BLaER1 treated with 17β-estradiol and CSF1 and Interleukin-3, amounts not matched to agents 10 nM and 100 nM (cell line): ENCODE measurements around the gene AFP.

Experiments used
- H3K27ac ChIP-seq, 11 experiments: shearing (Covaris generic); formaldehyde crosslinking; 2 replicates each; pipeline ENCODE4 v1.8.1; 2022
- H3K27me3 ChIP-seq, 11 experiments: shearing (Covaris generic); formaldehyde crosslinking; 2 replicates each; pipeline ENCODE4 v1.8.1; 2022
- H3K36me3 ChIP-seq, 11 experiments: shearing (Covaris generic); formaldehyde crosslinking; 2 replicates each; pipeline ENCODE4 v1.8.1; 2022
- H3K4me1 ChIP-seq, 10 experiments: shearing (Covaris generic); formaldehyde crosslinking; 2 replicates each; pipeline ENCODE4 v1.8.1; 2022
- H3K4me2 ChIP-seq, 11 experiments: shearing (Covaris generic); formaldehyde crosslinking; 2 replicates each; pipeline ENCODE4 v1.8.1; 2022
- H3K4me3 ChIP-seq, 10 experiments: shearing (Covaris generic); formaldehyde crosslinking; 2 replicates each; pipeline ENCODE4 v1.8.1; 2022
- H3K9ac ChIP-seq, 11 experiments: shearing (Covaris generic); formaldehyde crosslinking; 2 replicates each; pipeline ENCODE4 v1.8.1; 2022
- H3K9me3 ChIP-seq, 11 experiments: shearing (Covaris generic); formaldehyde crosslinking; replicated peaks in 1 of 11; 2 replicates each; pipeline ENCODE4 v1.8.1; 2022
- H4K20me1 ChIP-seq, 11 experiments: shearing (Covaris generic); formaldehyde crosslinking; 2 replicates each; pipeline ENCODE4 v1.8.1; 2022
- Cebpa-rat ChIP-seq, 11 experiments: shearing (Covaris generic); IDR thresholded peaks; 2 replicates each; pipeline ENCODE4 v1.8.1; 2022

Gene AFP

DNA sequence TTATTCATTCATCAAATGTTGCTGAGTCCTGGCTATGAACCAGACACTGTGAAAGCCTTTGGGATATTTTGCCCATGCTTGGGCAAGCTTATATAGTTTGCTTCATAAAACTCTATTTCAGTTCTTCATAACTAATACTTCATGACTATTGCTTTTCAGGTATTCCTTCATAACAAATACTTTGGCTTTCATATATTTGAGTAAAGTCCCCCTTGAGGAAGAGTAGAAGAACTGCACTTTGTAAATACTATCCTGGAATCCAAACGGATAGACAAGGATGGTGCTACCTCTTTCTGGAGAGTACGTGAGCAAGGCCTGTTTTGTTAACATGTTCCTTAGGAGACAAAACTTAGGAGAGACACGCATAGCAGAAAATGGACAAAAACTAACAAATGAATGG, 1.7 kb upstream of the AFP start:
- H3K36me3 ChIP-seq: no peaks in the 10 kb centered on the region
- H3K9me3 ChIP-seq: no peaks in the 10 kb centered on the region
- no peak overlapping the region for H3K4me3 ChIP-seq
- no peak overlapping the region for H3K4me2 ChIP-seq
- H4K20me1 ChIP-seq: no peaks in the 10 kb centered on the region
- no peaks in the 10 kb centered on the region for H3K27me3 ChIP-seq
- H3K9ac ChIP-seq: no peak overlapping the region
- no peak overlapping the region for H3K27ac ChIP-seq
- no peaks in the 10 kb centered on the region for H3K4me1 ChIP-seq
- no peak for TF ChIP-seq Cebpa-rat (IDR thresholded peaks at IDR 0.05)

DNA sequence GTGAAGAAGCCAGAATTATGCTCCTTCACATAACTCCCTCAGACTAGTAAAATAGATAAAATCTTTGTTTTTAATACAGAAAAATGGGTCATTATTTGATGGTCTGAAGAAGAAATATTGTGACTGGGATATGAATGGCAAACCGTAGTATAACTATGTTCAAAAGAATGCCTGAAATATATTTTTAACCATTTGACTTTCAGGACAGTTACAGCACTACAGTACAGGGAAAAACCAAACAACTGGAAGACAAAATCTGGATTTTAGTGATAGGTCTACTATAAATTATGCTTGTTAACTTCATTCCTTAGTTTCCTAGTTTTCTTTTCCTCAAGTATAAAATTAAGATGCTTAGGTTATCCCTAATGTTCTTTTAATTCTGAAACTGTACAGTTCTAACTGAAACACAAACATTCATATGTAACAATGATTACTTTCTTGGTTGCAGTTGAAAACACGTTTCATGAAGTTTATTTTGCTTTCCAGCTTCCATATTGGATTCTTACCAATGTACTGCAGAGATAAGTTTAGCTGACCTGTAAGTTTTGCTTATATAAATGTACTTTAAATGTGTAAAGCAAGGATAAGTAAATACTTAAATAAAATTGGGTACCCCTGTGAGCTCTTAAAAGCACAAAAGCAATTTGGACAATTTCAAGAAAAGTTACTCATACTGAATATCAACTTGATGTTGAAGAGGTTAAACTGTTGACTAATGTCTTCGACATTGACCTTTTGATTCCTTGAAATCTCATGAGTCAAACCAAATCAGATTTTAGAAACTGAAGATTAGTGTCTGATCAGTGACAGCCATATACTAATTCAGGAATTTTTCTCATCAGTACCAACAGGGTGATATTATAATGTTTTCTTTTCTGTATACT, 895 bp downstream of the AFP start:
- Histone ChIP-seq H3K4me2 (no peak overlapping the region), H3K27me3 (no peaks in the 10 kb centered on the region), H3K9ac (no peak overlapping the region), H3K36me3 (no peaks in the 10 kb centered on the region), H3K9me3 (no peaks in the 10 kb centered on the region), H4K20me1 (no peaks in the 10 kb centered on the region), H3K4me1 (no peaks in the 10 kb centered on the region), H3K4me3 (no peak overlapping the region), H3K27ac (no peak overlapping the region)
- no peak for TF ChIP-seq Cebpa-rat (IDR thresholded peaks at IDR 0.05)

DNA sequence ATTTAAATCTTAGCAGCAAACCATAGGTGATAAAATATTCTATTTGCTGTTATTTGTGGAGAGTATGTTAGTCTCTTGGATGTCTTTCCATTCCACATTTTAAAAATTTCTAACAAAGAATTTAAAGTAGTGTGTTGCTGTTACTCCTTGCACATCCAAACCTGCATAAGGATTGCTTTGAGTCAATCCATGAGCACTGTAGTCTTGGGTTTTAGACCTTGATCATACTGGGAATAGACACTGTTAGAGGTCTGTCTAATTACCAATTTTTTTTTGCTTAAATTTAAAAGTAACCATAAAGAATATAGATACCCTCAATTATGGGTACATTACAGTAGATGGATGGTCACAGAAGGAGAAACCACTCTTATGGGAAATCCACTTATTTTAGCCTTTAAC, 1.5 kb downstream of the AFP start:
- H3K36me3 ChIP-seq: no peaks in the 10 kb centered on the region
- no peaks in the 10 kb centered on the region for H3K27me3 ChIP-seq
- TF ChIP-seq Cebpa-rat (IDR thresholded peaks at IDR 0.05): no peak
- H3K9ac ChIP-seq: no peak overlapping the region
- H3K9me3 ChIP-seq: no peaks in the 10 kb centered on the region
- no peak overlapping the region for H3K27ac ChIP-seq
- H3K4me1 ChIP-seq: no peaks in the 10 kb centered on the region
- H3K4me2 ChIP-seq: no peak overlapping the region
- no peak overlapping the region for H3K4me3 ChIP-seq
- no peaks in the 10 kb centered on the region for H4K20me1 ChIP-seq

DNA sequence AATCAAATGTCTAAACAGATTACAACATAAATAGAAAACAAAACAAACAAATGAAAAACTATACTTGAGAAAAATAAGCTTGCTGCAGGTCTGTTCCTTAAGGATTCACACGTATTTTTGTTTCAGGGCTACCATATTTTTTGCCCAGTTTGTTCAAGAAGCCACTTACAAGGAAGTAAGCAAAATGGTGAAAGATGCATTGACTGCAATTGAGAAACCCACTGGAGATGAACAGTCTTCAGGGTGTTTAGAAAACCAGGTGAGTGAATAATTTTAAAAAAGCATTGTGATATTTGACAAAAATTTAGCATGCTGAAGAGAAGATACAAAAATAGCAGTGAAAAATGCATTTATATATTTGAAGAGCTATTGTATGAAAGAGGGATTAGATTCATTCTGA, 2.0 kb downstream of the AFP start:
- no peak overlapping the region for H3K27ac ChIP-seq
- no peak overlapping the region for H3K4me2 ChIP-seq
- H3K4me1 ChIP-seq: no peaks in the 10 kb centered on the region
- H3K36me3 ChIP-seq: no peaks in the 10 kb centered on the region
- no peaks in the 10 kb centered on the region for H4K20me1 ChIP-seq
- no peak overlapping the region for H3K4me3 ChIP-seq
- H3K9ac ChIP-seq: no peak overlapping the region
- no peak for TF ChIP-seq Cebpa-rat (IDR thresholded peaks at IDR 0.05)
- no peaks in the 10 kb centered on the region for H3K9me3 ChIP-seq
- H3K27me3 ChIP-seq: no peaks in the 10 kb centered on the region

DNA sequence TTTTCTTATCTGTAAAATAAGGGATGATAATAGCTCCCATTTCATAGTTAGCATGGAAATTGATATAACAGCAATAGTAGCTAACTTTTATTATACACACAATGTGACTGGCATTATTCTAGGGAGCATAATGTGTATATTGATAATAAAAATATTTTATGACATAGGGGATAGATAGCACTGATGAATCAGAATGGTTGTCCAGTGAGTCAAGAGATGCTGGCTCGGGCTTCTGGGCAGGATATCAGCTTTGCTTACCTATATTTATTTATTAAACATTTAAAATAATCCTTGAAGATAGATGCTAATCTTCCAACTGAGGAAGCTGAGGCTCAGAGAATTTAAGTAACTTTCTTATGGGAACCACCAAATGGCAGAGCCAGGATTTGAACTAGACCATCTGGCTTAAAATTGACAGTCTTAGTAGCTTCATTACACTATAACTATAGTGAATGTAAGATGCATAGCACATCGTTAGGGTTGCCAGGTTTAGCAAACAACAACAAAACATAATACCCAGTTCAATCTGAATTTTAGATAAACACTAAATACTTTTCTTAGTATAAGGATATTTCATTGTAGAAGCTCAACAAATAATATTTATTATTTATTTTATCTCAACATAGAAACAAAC, 2.7 kb downstream of the AFP start:
- Histone ChIP-seq H3K27ac (no peak overlapping the region), H3K4me2 (no peak overlapping the region), H3K36me3 (no peaks in the 10 kb centered on the region), H4K20me1 (no peaks in the 10 kb centered on the region), H3K4me3 (no peak overlapping the region), H3K9me3 (no peaks in the 10 kb centered on the region), H3K4me1 (no peaks in the 10 kb centered on the region), H3K27me3 (no peaks in the 10 kb centered on the region), H3K9ac (no peak overlapping the region)
- TF ChIP-seq Cebpa-rat (IDR thresholded peaks at IDR 0.05): no peak

DNA sequence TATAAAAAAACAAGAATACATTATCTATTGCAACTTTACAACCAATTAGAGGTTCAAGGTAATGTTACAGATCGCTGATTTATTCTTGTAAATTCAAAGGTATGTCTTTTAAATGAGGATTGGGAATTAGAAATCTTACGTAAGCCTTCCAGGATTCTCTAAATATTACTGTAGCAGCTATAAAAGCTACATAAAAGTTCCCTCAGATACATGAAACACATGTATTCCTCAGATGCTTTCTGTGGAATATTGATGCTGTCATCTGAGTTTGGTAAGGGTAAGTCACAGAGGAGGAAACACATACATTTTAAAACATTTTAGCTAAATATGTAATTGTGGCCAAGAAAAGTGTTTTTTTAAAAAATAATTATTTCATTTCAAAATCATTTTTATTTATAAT, 3.4 kb downstream of the AFP start:
- no peak overlapping the region for H3K9ac ChIP-seq
- no peaks in the 10 kb centered on the region for H4K20me1 ChIP-seq
- no peak for TF ChIP-seq Cebpa-rat (IDR thresholded peaks at IDR 0.05)

DNA sequence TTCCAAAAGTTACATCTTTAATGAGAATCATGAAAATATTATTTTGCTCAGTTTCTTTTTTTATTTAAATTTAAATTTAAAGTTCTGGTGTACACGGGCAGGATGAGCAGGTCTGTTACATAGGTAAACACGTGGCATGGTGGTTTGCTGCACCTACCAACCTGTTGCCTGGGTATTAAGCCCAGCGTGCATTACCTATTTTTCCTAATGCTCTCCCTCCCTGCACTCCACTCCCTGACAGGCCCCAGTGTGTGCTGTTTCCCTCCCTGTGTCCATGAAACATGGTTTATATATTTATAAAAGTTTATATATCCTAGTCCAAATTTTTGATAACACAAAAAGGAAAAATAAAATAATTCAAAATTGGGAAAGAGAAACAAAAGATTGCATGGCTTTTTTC, 4.0 kb downstream of the AFP start:
- no peaks in the 10 kb centered on the region for H3K36me3 ChIP-seq
- H3K27me3 ChIP-seq: no peaks in the 10 kb centered on the region
- H3K4me2 ChIP-seq: no peak overlapping the region
- no peak overlapping the region for H3K9ac ChIP-seq
- no peaks in the 10 kb centered on the region for H3K9me3 ChIP-seq
- no peaks in the 10 kb centered on the region for H4K20me1 ChIP-seq
- TF ChIP-seq Cebpa-rat (IDR thresholded peaks at IDR 0.05): no peak
- H3K27ac ChIP-seq: no peak overlapping the region
- H3K4me3 ChIP-seq: no peak overlapping the region
- no peaks in the 10 kb centered on the region for H3K4me1 ChIP-seq

More for the DNA sequence above, 3.4 kb downstream of the AFP start:
- H3K4me1 ChIP-seq: no peaks in the 10 kb centered on the region
- H3K4me2 ChIP-seq: no peak overlapping the region
- no peak overlapping the region for H3K4me3 ChIP-seq
- no peaks in the 10 kb centered on the region for H3K9me3 ChIP-seq
- H3K27me3 ChIP-seq: no peaks in the 10 kb centered on the region
- no peak overlapping the region for H3K27ac ChIP-seq
- no peaks in the 10 kb centered on the region for H3K36me3 ChIP-seq

DNA sequence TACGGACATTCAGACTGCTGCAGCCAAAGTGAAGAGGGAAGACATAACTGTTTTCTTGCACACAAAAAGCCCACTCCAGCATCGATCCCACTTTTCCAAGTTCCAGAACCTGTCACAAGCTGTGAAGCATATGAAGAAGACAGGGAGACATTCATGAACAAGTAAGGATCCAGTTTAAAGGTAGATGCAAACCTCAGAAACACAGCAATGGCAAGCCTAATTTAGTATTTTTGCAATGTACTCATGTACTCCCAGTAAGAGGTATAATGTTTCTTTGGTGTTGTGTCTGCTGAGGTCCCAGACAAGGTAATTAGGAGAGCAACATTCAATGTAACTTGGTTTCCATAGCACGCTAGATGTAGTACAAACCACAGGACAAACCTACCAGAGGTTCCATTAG, 4.6 kb downstream of the AFP start:
- Histone ChIP-seq H3K27me3 (no peaks in the 10 kb centered on the region), H4K20me1 (no peaks in the 10 kb centered on the region), H3K36me3 (no peaks in the 10 kb centered on the region), H3K4me2 (no peak overlapping the region), H3K4me3 (no peak overlapping the region), H3K27ac (no peak overlapping the region), H3K9ac (no peak overlapping the region), H3K9me3 (no peaks in the 10 kb centered on the region), H3K4me1 (no peaks in the 10 kb centered on the region)
- TF ChIP-seq Cebpa-rat (IDR thresholded peaks at IDR 0.05): no peak

DNA sequence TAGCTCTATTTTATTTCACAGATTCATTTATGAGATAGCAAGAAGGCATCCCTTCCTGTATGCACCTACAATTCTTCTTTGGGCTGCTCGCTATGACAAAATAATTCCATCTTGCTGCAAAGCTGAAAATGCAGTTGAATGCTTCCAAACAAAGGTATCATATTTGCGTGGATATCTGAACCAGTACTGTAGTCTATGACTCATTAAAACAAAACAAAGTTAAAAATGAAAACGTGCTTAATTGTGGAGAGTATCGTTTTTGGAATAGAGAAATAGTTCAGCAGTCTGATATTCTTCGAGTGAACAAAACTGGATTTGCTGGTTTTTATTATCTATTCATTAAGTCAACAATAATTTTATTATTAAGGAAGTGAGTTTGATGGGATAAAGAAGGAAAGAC, 6.3 kb downstream of the AFP start:
- Histone ChIP-seq H3K27ac (no peak overlapping the region), H3K4me2 (no peak overlapping the region), H3K9me3 (no peaks in the 10 kb centered on the region), H3K36me3 (no peaks in the 10 kb centered on the region), H3K4me3 (no peak overlapping the region), H3K27me3 (no peaks in the 10 kb centered on the region), H3K9ac (no peak overlapping the region), H4K20me1 (no peaks in the 10 kb centered on the region), H3K4me1 (no peaks in the 10 kb centered on the region)
- no peak for TF ChIP-seq Cebpa-rat (IDR thresholded peaks at IDR 0.05)

DNA sequence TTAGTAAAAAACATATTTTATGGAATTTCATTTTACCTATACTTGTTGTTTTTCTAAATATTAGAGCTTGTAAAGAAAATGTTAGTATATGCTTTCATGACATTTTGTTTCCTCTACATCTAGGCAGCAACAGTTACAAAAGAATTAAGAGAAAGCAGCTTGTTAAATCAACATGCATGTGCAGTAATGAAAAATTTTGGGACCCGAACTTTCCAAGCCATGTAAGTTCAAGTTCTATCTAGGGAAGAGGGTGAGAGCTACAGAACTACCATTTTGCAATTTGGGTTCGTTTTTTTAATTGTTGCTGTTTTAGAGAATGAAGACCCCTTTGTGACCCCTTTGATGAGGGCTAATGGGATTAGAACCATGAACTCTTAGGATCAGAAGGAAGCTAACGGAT, 7.2 kb downstream of the AFP start:
- H4K20me1 ChIP-seq: no peaks in the 10 kb centered on the region
- H3K9me3 ChIP-seq: no peaks in the 10 kb centered on the region
- no peak overlapping the region for H3K4me2 ChIP-seq
- H3K27me3 ChIP-seq: no peaks in the 10 kb centered on the region
- no peak for TF ChIP-seq Cebpa-rat (IDR thresholded peaks at IDR 0.05)
- no peak overlapping the region for H3K27ac ChIP-seq
- no peak overlapping the region for H3K4me3 ChIP-seq
- H3K36me3 ChIP-seq: no peaks in the 10 kb centered on the region
- no peaks in the 10 kb centered on the region for H3K4me1 ChIP-seq
- no peak overlapping the region for H3K9ac ChIP-seq
